C4-2B (cell line): ENCODE data around the gene ATF2.

ENCODE experiments used
- H3K27ac ChIP-seq: fragments of 450-650 bp; 2 replicates; pipeline ENCODE4 v1.5.1; 2017
- CTCF ChIP-seq: fragments of 450-650 bp; conservative IDR thresholded peaks from 2 replicates; pipeline ENCODE4 v1.5.1; 2017; ENCODE audit warnings: mild to moderate bottlenecking
- ZFX ChIP-seq: fragments of 450-650 bp; IDR thresholded peaks from 2 replicates; pipeline ENCODE4 v1.6.1; 2017

ATF2 gene

DNA sequence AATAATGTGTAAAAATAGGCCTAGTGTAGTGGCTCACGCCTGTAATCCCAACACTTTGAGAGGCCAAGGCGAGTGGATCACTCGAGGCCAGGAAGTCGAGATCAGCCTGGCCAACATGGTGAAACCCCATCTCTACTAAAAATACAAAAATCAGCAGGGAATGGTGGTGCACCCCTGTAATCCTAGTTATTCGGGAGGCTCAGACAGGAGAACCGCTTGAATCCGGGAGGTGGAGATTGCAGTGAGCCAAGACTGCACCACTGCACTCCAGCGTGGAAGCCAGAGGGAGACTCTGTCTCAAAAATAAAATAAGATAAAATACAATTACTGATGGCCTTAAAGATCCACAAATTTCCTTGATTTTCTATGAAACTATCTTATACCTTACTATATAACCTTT lies 3.8 kb downstream of the ATF2 start:
- no peak overlapping the region for H3K27ac ChIP-seq
- TF ChIP-seq ZFX: no peak
- no peak for TF ChIP-seq CTCF

GRCh38 chr2:175158894-175159293 lies 9.1 kb downstream of the ATF2 start:
- H3K27ac ChIP-seq: no peak overlapping the region
- TF ChIP-seq ZFX (no peak), CTCF (no peak)

DNA sequence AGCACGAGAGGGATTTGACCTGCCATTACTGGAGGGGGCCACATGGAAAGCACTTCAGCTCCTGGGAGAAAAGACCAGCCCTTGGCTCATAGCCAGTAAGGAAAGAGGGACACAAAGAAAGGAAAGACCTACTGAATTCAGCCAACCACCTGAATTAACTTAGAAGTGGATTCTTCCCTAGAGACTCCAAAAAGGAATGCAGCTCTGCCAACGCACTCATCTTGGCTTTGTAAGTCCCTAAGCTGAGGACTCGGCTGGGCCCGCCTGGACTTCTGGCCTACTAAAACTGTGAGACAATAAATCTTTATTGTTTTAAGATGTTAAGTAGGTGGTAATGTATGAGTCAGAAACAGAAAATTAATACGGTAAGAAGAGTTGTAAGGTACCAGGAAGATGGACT lies 11.5 kb downstream of the ATF2 start:
- TF ChIP-seq ZFX (no peak), CTCF (no peak)
- H3K27ac ChIP-seq: no peak overlapping the region

GRCh38 chr2:175154661-175155082 lies 13.3 kb downstream of the ATF2 start:
- TF ChIP-seq CTCF (no peak), ZFX (no peak)
- no peak overlapping the region for H3K27ac ChIP-seq

GRCh38 chr2:175152242-175152641 lies 15.8 kb downstream of the ATF2 start:
- no peak overlapping the region for H3K27ac ChIP-seq

DNA sequence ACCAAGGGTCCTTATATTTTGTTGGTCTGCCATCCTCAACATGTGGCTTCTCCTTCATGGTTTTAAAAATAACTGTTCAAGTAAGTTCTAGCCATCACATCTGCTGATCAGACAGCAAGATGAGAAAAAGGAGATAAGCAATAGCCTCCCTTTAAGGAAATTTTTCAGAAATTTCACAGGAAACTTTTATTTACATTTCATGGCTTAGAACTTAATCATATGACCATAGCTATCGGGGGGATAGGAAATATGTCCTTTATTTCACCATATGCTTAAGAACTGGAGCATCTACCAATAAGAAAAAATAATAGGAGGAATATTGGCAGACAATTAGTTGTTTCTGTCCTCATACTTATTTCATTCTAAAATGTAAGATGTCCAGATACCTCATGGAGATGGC lies 16.2 kb downstream of the ATF2 start:
- TF ChIP-seq CTCF (no peak), ZFX (no peak)
- no peak overlapping the region for H3K27ac ChIP-seq

More at GRCh38 chr2:175152242-175152641, 15.8 kb downstream of the ATF2 start:
- TF ChIP-seq ZFX (no peak), CTCF (no peak)

- TF ChIP-seq CTCF (no peak), ZFX (no peak)
- no peak overlapping the region for H3K27ac ChIP-seq
These were observed 20.8 kb downstream of the ATF2 start for GRCh38 chr2:175147186-175147585.
